ENCODE data around the gene CA7. TPM values are rescaled to one million over a fixed set of nuclear protein-coding genes. Genes with fewer than 3 reads are reported as not detected.

The CA7 gene
- total RNA-seq, 1 donor from 2014 or later = not detected

- Histone ChIP-seq H3K4me3 (ENCODE audit: low read depth, low read length) (peak within 1 kb of the TSS; percentile 93), H3K27me3 (ENCODE audit: control insufficient read depth, insufficient read depth, low read length) (no peaks in the 10 kb centered on the region), H3K36me3 (ENCODE audit: control insufficient read depth, insufficient read depth, low read length) (no peaks in the 10 kb centered on the region)
- DNase-seq (ENCODE audit: low read depth) = peak; percentile 47
- TF ChIP-seq CTCF (IDR thresholded peaks at IDR 0.05; ENCODE audit: insufficient read depth, low read length, poor library complexity, severe bottlenecking) = peak; percentile 68
Observed at GRCh38 chr16:66830422-66831404, 13.5 kb upstream of the CA7 start, which contains the start of gene NAE1. Gene NAE1 (minus strand): TSS chr16:66830976. CDS start chr16:66830899, 77 bp downstream.

GRCh38 chr16:66832190-66832589 lies 12.0 kb upstream of the CA7 start:
- no peak for TF ChIP-seq CTCF (IDR thresholded peaks at IDR 0.05; ENCODE audit: insufficient read depth, low read length, poor library complexity, severe bottlenecking)
- no peak for DNase-seq (ENCODE audit: low read depth)
- Histone ChIP-seq H3K36me3 (ENCODE audit: control insufficient read depth, insufficient read depth, low read length) (no peaks in the 10 kb centered on the region), H3K27me3 (ENCODE audit: control insufficient read depth, insufficient read depth, low read length) (no peaks in the 10 kb centered on the region), H3K4me3 (ENCODE audit: low read depth, low read length) (no peak overlapping the region)

- no peak for DNase-seq (ENCODE audit: low read depth)
- Histone ChIP-seq H3K4me3 (ENCODE audit: low read depth, low read length) (no peak overlapping the region), H3K36me3 (ENCODE audit: control insufficient read depth, insufficient read depth, low read length) (no peaks in the 10 kb centered on the region), H3K27me3 (ENCODE audit: control insufficient read depth, insufficient read depth, low read length) (no peaks in the 10 kb centered on the region)
- TF ChIP-seq CTCF (IDR thresholded peaks at IDR 0.05; ENCODE audit: insufficient read depth, low read length, poor library complexity, severe bottlenecking) = no peak
Observed at GRCh38 chr16:66832661-66833305, 11.4 kb upstream of the CA7 start.

GRCh38 chr16:66834746-66835145 lies 9.5 kb upstream of the CA7 start:
- DNase-seq (ENCODE audit: low read depth) = no peak
- H3K4me3 ChIP-seq (ENCODE audit: low read depth, low read length) = no peak overlapping the region
- no peak for TF ChIP-seq CTCF (IDR thresholded peaks at IDR 0.05; ENCODE audit: insufficient read depth, low read length, poor library complexity, severe bottlenecking)
- no peaks in the 10 kb centered on the region for H3K27me3 ChIP-seq (ENCODE audit: control insufficient read depth, insufficient read depth, low read length)
- no peaks in the 10 kb centered on the region for H3K36me3 ChIP-seq (ENCODE audit: control insufficient read depth, insufficient read depth, low read length)

GRCh38 chr16:66840883-66841282 lies 3.3 kb upstream of the CA7 start:
- no peak overlapping the region for H3K4me3 ChIP-seq (ENCODE audit: low read depth, low read length)
- H3K36me3 ChIP-seq (ENCODE audit: control insufficient read depth, insufficient read depth, low read length) = no peaks in the 10 kb centered on the region
- TF ChIP-seq CTCF (IDR thresholded peaks at IDR 0.05; ENCODE audit: insufficient read depth, low read length, poor library complexity, severe bottlenecking) = no peak
- H3K27me3 ChIP-seq (ENCODE audit: control insufficient read depth, insufficient read depth, low read length) = peaks cover 23% of the 10 kb centered on the region
- no peak for DNase-seq (ENCODE audit: low read depth)
